ENCODE results near the gene POMT1.

DNA sequence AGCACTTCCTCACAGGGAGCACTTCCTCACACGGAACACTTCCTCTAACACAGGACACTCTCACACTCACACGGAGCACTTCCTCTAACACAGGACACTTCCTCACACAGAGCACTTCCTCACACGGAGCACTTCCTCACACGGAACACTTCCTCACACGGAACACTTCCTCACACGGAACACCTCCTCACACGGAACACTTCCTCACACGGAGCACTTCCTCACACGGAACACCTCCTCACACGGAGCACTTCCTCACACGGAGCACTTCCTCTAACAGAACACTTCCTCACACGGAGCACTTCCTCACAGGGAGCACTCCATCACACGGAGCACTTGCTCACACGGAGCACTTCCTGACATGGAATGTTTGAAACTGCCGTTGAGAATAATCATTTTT is 13.4 kb downstream of the POMT1 start:
- TF ChIP-seq, protein P1, sequence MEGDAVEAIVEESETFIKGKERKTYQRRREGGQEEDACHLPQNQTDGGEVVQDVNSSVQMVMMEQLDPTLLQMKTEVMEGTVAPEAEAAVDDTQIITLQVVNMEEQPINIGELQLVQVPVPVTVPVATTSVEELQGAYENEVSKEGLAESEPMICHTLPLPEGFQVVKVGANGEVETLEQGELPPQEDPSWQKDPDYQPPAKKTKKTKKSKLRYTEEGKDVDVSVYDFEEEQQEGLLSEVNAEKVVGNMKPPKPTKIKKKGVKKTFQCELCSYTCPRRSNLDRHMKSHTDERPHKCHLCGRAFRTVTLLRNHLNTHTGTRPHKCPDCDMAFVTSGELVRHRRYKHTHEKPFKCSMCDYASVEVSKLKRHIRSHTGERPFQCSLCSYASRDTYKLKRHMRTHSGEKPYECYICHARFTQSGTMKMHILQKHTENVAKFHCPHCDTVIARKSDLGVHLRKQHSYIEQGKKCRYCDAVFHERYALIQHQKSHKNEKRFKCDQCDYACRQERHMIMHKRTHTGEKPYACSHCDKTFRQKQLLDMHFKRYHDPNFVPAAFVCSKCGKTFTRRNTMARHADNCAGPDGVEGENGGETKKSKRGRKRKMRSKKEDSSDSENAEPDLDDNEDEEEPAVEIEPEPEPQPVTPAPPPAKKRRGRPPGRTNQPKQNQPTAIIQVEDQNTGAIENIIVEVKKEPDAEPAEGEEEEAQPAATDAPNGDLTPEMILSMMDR (IDR thresholded peaks at IDR 0.05; ENCODE audit: poor library complexity): no peak
- no peak for TF ChIP-seq EZH2 (IDR thresholded peaks at IDR 0.05; ENCODE audit: borderline replicate concordance)
